Measurements from ENCODE around the gene MARK4.

DNA sequence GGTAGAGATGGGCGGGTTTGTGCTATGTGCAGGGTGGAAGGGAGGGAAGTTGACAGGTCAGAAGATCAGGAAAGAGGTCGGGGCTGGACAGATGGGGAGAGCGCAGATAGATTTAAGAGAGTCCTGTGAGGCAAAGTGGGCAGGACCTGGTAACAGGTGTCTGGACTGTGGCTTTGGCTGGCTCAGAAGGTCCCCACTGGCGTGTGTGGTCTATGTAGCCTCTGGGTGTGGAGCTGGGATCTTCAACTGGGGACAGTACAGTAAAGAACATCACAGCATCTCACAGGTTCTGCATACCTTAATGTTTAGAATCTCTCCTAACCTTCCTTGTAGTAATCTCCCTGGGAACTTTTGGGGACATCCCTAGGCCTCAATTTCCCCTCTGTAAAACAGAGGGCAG lies 53.9 kb downstream of the MARK4 start:
- no peak for TF ChIP-seq POLR2A (IDR thresholded peaks at IDR 0.05; ENCODE audit: low read length)
- no peak for TF ChIP-seq GATA1 (IDR thresholded peaks at IDR 0.05; ENCODE audit: low read depth, low read length)

Data from erythroblast (primary cell).